MCF 10A (cell line): ENCODE data around the gene HLCS. TPM values are rescaled to one million over a fixed set of nuclear protein-coding genes. Genes with fewer than 3 reads are reported as not detected.

Experiments used
- BruUV-seq: library from RNA; stranded (reverse); fragments of 400-500 nt; replicated peaks from 2 replicates; lab custom pipeline; 2021; lab: Mats Ljungman, UMichigan
- CTCF ChIA-PET: fragments of 300-600 bp; sonication (Branson Sonifier 250); formaldehyde crosslinking; extraction: SDS; loops from one replicate; lab custom pipeline; 2021; ENCODE audit warnings: antibody characterized with exemption, inconsistent platforms; lab: Yijun Ruan, JAX
- POLR2A ChIA-PET: fragments of 300-600, 350-650 bp; sonication (Branson Sonifier 250); formaldehyde crosslinking; extraction: SDS; loops from one replicate; lab custom pipeline; 2020; ENCODE audit warnings: antibody characterized with exemption, inconsistent platforms; lab: Yijun Ruan, JAX
- DNase-seq: peaks from one replicate; pipeline ENCODE4 v3.0.0-alpha.2; 2018; ENCODE audit not compliant: unreplicated experiment
- H3K27ac Mint-ChIP-seq: one replicate; pipeline ENCODE4 v1.8.0; 2022; ENCODE audit warnings: mild to moderate bottlenecking, low read depth, mixed read lengths; ENCODE audit not compliant: unreplicated experiment
- H3K27me3 Mint-ChIP-seq: one replicate; pipeline ENCODE4 v1.8.0; 2022; ENCODE audit warnings: mixed read lengths; ENCODE audit not compliant: insufficient read depth, unreplicated experiment
- H3K36me3 Mint-ChIP-seq: one replicate; pipeline ENCODE4 v1.8.0; 2022; ENCODE audit warnings: mild to moderate bottlenecking, moderate library complexity, mixed read lengths; ENCODE audit not compliant: insufficient read depth, unreplicated experiment
- H3K4me1 Mint-ChIP-seq: one replicate; pipeline ENCODE4 v1.8.0; 2022; ENCODE audit warnings: mixed read lengths; ENCODE audit not compliant: insufficient read depth, unreplicated experiment
- H3K4me3 Mint-ChIP-seq: one replicate; pipeline ENCODE4 v1.8.0; 2022; ENCODE audit warnings: mild to moderate bottlenecking, moderate library complexity, mixed read lengths; ENCODE audit not compliant: unreplicated experiment
- H3K9me3 Mint-ChIP-seq: one replicate; pipeline ENCODE4 v1.8.0; 2022; ENCODE audit warnings: mixed read lengths; ENCODE audit not compliant: unreplicated experiment
- CTCF ChIP-seq: fragments of 200-600 bp; IDR thresholded peaks from one replicate; pipeline ENCODE4 v1.8.0; 2022; ENCODE audit warnings: antibody characterized with exemption, mild to moderate bottlenecking; ENCODE audit not compliant: unreplicated experiment
- intact Hi-C: fragments of 100-400 bp; cut with micrococcal nuclease; formaldehyde crosslinking; loops from 2 replicates; pipeline ENCODE4 v1.14.1; 2022
- total RNA-seq: library from RNA; stranded (reverse); gene quantifications from 2 replicates; pipeline ENCODE4 v1.2.3, GENCODE V29; 2022

The HLCS gene
- total RNA-seq, 1 experiment from 2014 or later: 46.1 TPM

GRCh38 chr21:36709868-36710728 lies 256.4 kb downstream of the HLCS start:
- no peaks in the 10 kb centered on the region for H3K27me3 Mint-ChIP-seq
- POLR2A ChIA-PET: no interaction called here
- H3K4me3 Mint-ChIP-seq: no peak overlapping the region
- peaks cover 7% of the 10 kb centered on the region for H3K4me1 Mint-ChIP-seq
- no TSS peak for BruUV-seq
- no peak overlapping the region for H3K27ac Mint-ChIP-seq
- CTCF ChIA-PET: interaction anchor here (0.7 kb wide), 1 partner anchor 212 kb away, joined by 3 read pairs; no protein-coding TSS in a partner anchor
- no peak for DNase-seq
- TF ChIP-seq CTCF: no peak
- H3K9me3 Mint-ChIP-seq: no peaks in the 10 kb centered on the region
- H3K36me3 Mint-ChIP-seq: peaks cover 10% of the 10 kb centered on the region
- intact Hi-C loops: no loop called here

- ChIA-PET POLR2A (no interaction called here), CTCF (no interaction called here)
- peaks cover 10% of the 10 kb centered on the region for H3K36me3 Mint-ChIP-seq
- no peak for TF ChIP-seq CTCF
- H3K4me3 Mint-ChIP-seq: no peak overlapping the region
- DNase-seq: no peak
- intact Hi-C loops: no loop called here
- no peak overlapping the region for H3K27ac Mint-ChIP-seq
- H3K27me3 Mint-ChIP-seq: no peaks in the 10 kb centered on the region
- H3K9me3 Mint-ChIP-seq: no peaks in the 10 kb centered on the region
- peaks cover 7% of the 10 kb centered on the region for H3K4me1 Mint-ChIP-seq
- BruUV-seq: no TSS peak
These were observed 257.2 kb downstream of the HLCS start for GRCh38 chr21:36709030-36709867.

GRCh38 chr21:36708286-36709029 lies 258.0 kb downstream of the HLCS start:
- no peak overlapping the region for H3K4me3 Mint-ChIP-seq
- no peaks in the 10 kb centered on the region for H3K9me3 Mint-ChIP-seq
- H3K4me1 Mint-ChIP-seq: peaks cover 7% of the 10 kb centered on the region
- H3K27ac Mint-ChIP-seq: no peak overlapping the region
- intact Hi-C loops: no loop called here
- no peak for DNase-seq
- CTCF ChIA-PET: no interaction called here
- H3K27me3 Mint-ChIP-seq: no peaks in the 10 kb centered on the region
- H3K36me3 Mint-ChIP-seq: peaks cover 10% of the 10 kb centered on the region
- TF ChIP-seq CTCF: no peak
- no TSS peak for BruUV-seq
- POLR2A ChIA-PET: no interaction called here
